OCI-LY1 (cell line): ENCODE results near the gene HLA-DQA2.

Experiments used
- H2AFZ ChIP-seq: fragments of 200-600 bp; sonication (generic), shearing (Covaris generic); 2 replicates; pipeline ENCODE4 v1.6.0; 2014; ENCODE audit warnings: antibody characterized with exemption, mild to moderate bottlenecking, low read length
- H3F3A ChIP-seq: fragments of 200-600 bp; sonication (generic), shearing (Covaris generic); 2 replicates; pipeline ENCODE4 v1.6.0; 2014; ENCODE audit warnings: mild to moderate bottlenecking, antibody characterized with exemption, low read length, moderate library complexity; ENCODE audit not compliant: insufficient read depth
- H3K27ac ChIP-seq: fragments of 200-600 bp; sonication (generic); 2 replicates; pipeline ENCODE4 v1.5.1; 2014; ENCODE audit warnings: low read length, mixed run types, mild to moderate bottlenecking, low read depth; ENCODE audit not compliant: poor library complexity, severe bottlenecking
- H3K27me3 ChIP-seq: fragments of 200-600 bp; sonication (generic); 2 replicates; pipeline ENCODE4 v1.6.0; 2014; ENCODE audit warnings: antibody characterized with exemption, mild to moderate bottlenecking, low read length, moderate library complexity; ENCODE audit not compliant: insufficient read depth
- H3K36me3 ChIP-seq: fragments of 200-600 bp; sonication (generic); 2 replicates; pipeline ENCODE4 v1.6.1; 2014; ENCODE audit warnings: mild to moderate bottlenecking, antibody characterized with exemption, low read length, moderate library complexity, mixed read lengths; ENCODE audit not compliant: insufficient read depth
- H3K4me1 ChIP-seq: fragments of 200-600 bp; sonication (generic); 2 replicates; pipeline ENCODE4 v1.5.1; 2014; ENCODE audit warnings: mild to moderate bottlenecking, low read length, moderate library complexity; ENCODE audit not compliant: insufficient read depth, severe bottlenecking
- H3K4me2 ChIP-seq: fragments of 200-600 bp; sonication (generic), shearing (Covaris generic); 2 replicates; pipeline ENCODE4 v1.6.1; 2014; ENCODE audit warnings: low read length
- H3K4me3 ChIP-seq: fragments of 200-600 bp; sonication (generic); 2 replicates; pipeline ENCODE4 v1.5.1; 2014; ENCODE audit warnings: low read length, low read depth, mild to moderate bottlenecking, mixed read lengths; ENCODE audit not compliant: poor library complexity, severe bottlenecking
- H3K79me2 ChIP-seq: fragments of 200-600 bp; shearing (Covaris generic); 2 replicates; pipeline ENCODE4 v1.6.1; 2016; ENCODE audit warnings: mixed run types, low read length, mixed read lengths; ENCODE audit not compliant: insufficient read depth
- H3K9ac ChIP-seq: fragments of 200-600 bp; sonication (generic), shearing (Covaris generic); 2 replicates; pipeline ENCODE4 v1.6.1; 2014; ENCODE audit warnings: mild to moderate bottlenecking, low read length, mixed read lengths
- H3K9me2 ChIP-seq: fragments of 200-600 bp; sonication (generic), shearing (Covaris generic); 2 replicates; pipeline ENCODE4 v1.6.1; 2014; ENCODE audit warnings: low read depth, mild to moderate bottlenecking, low read length, mixed read lengths
- H3K9me3 ChIP-seq: fragments of 200-600 bp; shearing (Covaris generic); 2 replicates; pipeline ENCODE4 v1.6.1; 2014; ENCODE audit warnings: low read length, mixed read lengths
- H4K20me1 ChIP-seq: fragments of 200-600 bp; sonication (generic), shearing (Covaris generic); 2 replicates; pipeline ENCODE4 v1.6.0; 2016; ENCODE audit warnings: mild to moderate bottlenecking, low read length; ENCODE audit not compliant: insufficient read depth
- CTCF ChIP-seq: fragments of 200-600 bp; sonication (generic), shearing (Covaris generic); IDR thresholded peaks from 2 replicates; pipeline ENCODE4 v1.5.1; 2017; ENCODE audit warnings: mild to moderate bottlenecking, antibody characterized with exemption, low read length, moderate library complexity, mixed read lengths
- EZH2 ChIP-seq: fragments of 200-600 bp; sonication (generic), shearing (Covaris generic); IDR thresholded peaks from 2 replicates; pipeline ENCODE4 v1.8.0; 2017; ENCODE audit warnings: borderline replicate concordance, mixed run types, mild to moderate bottlenecking, antibody characterized with exemption, low read length, moderate library complexity, mixed read lengths

The HLA-DQA2 gene

GRCh38 chr6:32785781-32786533 is 44.8 kb downstream of the HLA-DQA2 start:
- Histone ChIP-seq H3K9me3 (no peaks in the 10 kb centered on the region), H3F3A (no peaks in the 10 kb centered on the region), H2AFZ (no peak overlapping the region), H3K4me3 (no peak overlapping the region), H3K79me2 (no peaks in the 10 kb centered on the region), H4K20me1 (no peaks in the 10 kb centered on the region), H3K4me2 (no peak overlapping the region), H3K9me2 (no peaks in the 10 kb centered on the region), H3K9ac (no peak overlapping the region), H3K4me1 (no peaks in the 10 kb centered on the region), H3K36me3 (no peaks in the 10 kb centered on the region), H3K27ac (no peak overlapping the region), H3K27me3 (no peaks in the 10 kb centered on the region)
- TF ChIP-seq EZH2 (no peak), CTCF (peak; percentile 74; the same call in 1 of the 2 replicates)

GRCh38 chr6:32790306-32790705 is 49.1 kb downstream of the HLA-DQA2 start:
- Histone ChIP-seq H3F3A (no peaks in the 10 kb centered on the region), H3K9ac (no peak overlapping the region), H3K27ac (no peak overlapping the region), H2AFZ (no peak overlapping the region), H3K9me3 (no peaks in the 10 kb centered on the region), H3K4me3 (no peak overlapping the region), H3K9me2 (no peaks in the 10 kb centered on the region), H3K36me3 (no peaks in the 10 kb centered on the region), H4K20me1 (no peaks in the 10 kb centered on the region), H3K4me1 (peaks cover 4% of the 10 kb centered on the region), H3K27me3 (no peaks in the 10 kb centered on the region; the same call in 1 of the 2 replicates), H3K79me2 (no peaks in the 10 kb centered on the region), H3K4me2 (no peak overlapping the region)
- TF ChIP-seq EZH2 (no peak), CTCF (no peak)

GRCh38 chr6:32792901-32793435 is 51.8 kb downstream of the HLA-DQA2 start:
- no peaks in the 10 kb centered on the region; the same call in 1 of the 2 replicates for H3K27me3 ChIP-seq
- no peaks in the 10 kb centered on the region for H3K9me2 ChIP-seq
- no peak overlapping the region for H3K4me3 ChIP-seq
- no peaks in the 10 kb centered on the region for H3F3A ChIP-seq
- no peaks in the 10 kb centered on the region for H3K36me3 ChIP-seq
- no peak overlapping the region for H3K27ac ChIP-seq
- H3K79me2 ChIP-seq, result no peaks in the 10 kb centered on the region
- TF ChIP-seq EZH2 (no peak), CTCF (no peak)
- H3K9me3 ChIP-seq, result no peaks in the 10 kb centered on the region
- H3K4me1 ChIP-seq, result peaks cover 19% of the 10 kb centered on the region
- no peaks in the 10 kb centered on the region for H4K20me1 ChIP-seq
- H3K9ac ChIP-seq, result no peak overlapping the region
- no peak overlapping the region for H2AFZ ChIP-seq
- no peak overlapping the region for H3K4me2 ChIP-seq
